EH (cell line): ENCODE data around the gene DPH1.

Source experiments
- DNase-seq: peaks from one replicate; pipeline ENCODE4 v3.0.0-alpha.2; 2015; ENCODE audit warnings: low read depth

DPH1 gene

GRCh38 chr17:2008332-2009126 is 21.4 kb upstream of the DPH1 start:
- DNase-seq: no peak

DNA sequence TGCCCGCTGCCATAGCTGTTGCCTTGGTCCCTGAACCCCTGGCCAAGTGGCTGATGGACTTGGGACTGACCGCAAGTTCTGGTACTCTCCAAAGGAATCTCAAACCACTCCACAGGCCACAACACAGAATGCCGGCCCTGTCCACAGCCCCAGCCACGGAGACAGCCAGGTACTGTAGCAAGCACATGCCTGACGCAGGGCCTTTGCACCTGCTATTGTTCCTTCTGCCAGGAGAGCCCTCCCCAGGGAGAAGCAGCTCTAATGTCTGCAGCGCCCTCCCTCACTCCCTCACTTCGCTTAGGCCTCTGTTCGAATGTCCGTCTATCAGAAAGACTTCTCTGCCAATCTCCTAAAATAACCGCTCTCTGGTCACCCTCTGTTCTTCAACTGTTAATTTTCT is 20.2 kb upstream of the DPH1 start:
- DNase-seq: no peak

GRCh38 chr17:2011411-2012371 is 18.3 kb upstream of the DPH1 start:
- DNase-seq: peak; percentile 90

- no peak for DNase-seq
Measured at GRCh38 chr17:2012499-2012898, 17.5 kb upstream of the DPH1 start.

DNA sequence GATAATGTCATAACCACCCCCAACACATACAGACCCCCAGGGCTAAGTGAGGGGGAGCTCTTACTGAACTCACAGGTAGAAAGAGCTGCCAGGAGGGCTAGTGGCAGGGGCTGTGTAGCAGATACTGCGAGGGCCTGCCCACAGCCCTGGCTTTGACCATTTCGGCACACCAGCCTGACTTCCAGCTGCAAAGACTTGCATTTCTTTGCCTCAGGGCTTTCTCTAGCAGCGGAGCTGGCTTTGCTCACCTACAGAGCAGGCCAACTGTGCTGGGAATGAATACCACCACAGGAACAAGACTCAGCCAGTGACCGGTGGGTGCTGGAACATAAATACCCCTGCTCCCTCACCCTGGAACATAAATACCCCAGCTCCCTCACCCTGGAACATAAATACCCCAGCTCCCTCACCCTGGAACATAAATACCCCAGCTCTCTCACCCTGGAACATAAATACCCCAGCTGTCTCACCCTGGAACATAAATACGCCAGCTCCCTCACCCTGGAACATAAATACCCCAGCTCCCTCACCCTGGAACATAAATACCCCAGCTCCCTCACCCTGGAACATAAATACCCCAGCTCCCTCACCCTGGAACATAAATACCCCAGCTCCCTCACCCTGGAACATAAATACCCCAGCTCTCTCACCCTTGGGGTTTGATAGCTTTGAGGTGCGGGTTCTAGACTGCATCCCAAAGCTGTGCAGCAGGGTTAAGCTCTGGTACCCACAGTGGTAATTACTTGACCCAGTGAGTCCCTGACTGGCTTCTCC is 16.5 kb upstream of the DPH1 start:
- DNase-seq: peak; percentile 26

DNA sequence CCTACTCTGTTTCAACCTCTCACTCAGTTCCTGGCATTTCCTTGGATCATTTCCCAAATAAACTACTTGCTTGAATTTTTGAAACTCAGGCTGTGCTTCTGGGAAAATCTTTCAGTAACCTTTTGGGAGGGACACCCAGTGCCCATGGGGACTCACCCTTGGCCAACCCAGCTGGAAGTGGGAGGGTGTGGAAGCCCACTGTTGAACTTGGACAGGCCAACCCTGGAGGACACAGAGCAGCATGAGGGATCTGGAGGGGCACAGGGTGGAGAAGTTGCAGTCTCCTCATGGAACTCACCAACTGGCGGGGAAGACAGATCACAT is 16.0 kb upstream of the DPH1 start:
- DNase-seq: peak; percentile 51

- DNase-seq: no peak
Measured at GRCh38 chr17:2015314-2015713, 14.6 kb upstream of the DPH1 start.

- no peak for DNase-seq
Measured at GRCh38 chr17:2016494-2016893, 13.5 kb upstream of the DPH1 start.

- DNase-seq: no peak
Measured at GRCh38 chr17:2017274-2017941, 12.5 kb upstream of the DPH1 start.

DNA sequence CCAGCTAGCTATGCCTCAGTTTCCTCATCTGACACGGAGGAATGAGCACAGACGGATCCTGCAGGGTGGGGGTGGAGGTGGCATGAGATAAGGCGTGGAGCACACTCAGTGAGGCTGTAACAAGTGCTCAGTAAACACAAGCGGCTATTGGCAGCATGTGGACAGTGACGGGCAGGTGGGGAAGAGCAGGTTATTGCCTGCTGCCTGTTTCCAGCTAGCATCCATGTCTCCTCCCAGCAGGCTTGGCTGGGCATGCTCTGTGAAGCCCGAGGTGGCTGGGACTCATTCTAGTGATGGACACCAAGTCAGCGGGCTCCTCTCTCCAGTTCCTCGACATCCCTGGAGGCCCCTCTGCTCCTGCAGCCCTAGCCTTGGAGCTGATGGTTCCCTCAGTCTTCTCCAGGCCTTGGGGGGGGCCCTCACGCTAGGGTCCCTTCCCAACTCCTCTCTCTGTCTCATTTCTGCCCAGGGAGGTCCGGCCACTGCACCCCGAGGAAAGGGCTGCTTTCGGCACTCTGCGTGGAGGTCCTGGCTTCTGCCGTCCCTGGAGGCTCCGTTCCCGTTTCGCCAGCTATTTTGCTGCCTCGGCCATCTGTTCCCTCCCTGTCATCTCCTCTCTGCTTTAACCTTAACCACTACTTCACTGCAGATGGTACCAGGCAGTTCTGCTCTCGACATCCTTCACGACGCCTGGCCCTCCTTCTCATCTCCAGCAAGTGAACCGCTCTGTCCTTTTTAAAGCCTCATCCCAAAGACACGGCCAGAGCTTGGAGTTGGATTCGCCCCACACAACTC is 11.0 kb upstream of the DPH1 start:
- DNase-seq: no peak

DNA sequence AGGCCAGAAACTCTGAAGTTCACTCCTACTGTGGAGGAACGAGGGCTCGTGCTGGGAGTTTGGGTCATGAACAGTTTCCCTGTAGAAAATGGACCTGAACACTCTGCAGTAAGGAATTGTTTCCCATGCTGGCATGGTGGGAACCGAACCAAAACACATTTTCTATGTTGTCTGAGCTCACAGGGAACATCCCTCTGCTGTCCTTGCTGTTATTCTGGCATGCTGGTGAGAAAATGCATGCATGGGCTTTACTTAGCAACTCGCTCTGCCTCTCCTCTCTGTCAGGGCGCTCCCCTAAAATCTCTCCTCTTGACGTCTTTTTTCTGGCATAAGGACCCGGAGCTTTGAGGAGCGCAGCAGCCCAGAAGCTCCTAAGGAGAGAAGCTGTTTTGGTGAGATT is 10.2 kb upstream of the DPH1 start:
- no peak for DNase-seq

DNA sequence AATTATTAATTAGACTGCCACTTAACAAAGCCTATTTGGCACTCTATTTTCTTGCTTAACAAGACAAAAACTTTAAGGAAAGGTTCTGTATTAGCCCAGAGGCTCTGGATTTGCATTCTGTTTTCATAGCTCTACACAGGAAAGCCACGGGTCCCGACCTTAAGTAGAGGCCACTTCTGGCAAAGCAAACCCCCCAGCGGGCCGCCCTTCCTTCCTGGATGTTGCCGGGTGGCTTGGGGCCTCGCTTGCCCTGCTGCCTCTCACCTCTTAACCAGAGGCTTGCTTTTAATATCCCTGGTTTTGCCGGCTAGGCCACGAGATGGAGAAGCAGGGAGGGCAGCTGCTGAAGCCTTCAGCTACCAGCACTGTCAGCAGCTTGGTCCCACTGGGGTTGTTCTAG is 9.2 kb upstream of the DPH1 start:
- DNase-seq: no peak

- DNase-seq: no peak
Measured at GRCh38 chr17:2022647-2023240, 7.2 kb upstream of the DPH1 start.

DNA sequence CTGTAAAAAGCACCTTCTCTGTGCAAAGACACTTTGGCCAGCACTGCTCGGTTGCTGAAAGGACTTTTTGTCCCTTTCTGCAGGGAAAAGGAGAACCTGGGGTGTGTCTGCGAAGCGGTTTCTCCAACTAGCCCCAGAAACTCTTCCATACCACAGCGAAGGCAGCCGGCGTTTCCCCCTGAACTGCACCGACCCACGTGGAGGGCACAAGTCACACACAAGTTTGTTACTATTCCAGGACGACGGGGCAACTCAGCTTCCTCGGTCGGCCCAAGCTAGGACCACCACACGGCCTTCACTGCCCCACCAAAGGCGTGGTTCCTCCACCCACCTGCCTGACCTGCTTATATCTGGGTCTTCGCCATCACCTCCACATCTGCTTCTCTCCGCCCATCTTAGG is 6.7 kb upstream of the DPH1 start:
- no peak for DNase-seq

DNA sequence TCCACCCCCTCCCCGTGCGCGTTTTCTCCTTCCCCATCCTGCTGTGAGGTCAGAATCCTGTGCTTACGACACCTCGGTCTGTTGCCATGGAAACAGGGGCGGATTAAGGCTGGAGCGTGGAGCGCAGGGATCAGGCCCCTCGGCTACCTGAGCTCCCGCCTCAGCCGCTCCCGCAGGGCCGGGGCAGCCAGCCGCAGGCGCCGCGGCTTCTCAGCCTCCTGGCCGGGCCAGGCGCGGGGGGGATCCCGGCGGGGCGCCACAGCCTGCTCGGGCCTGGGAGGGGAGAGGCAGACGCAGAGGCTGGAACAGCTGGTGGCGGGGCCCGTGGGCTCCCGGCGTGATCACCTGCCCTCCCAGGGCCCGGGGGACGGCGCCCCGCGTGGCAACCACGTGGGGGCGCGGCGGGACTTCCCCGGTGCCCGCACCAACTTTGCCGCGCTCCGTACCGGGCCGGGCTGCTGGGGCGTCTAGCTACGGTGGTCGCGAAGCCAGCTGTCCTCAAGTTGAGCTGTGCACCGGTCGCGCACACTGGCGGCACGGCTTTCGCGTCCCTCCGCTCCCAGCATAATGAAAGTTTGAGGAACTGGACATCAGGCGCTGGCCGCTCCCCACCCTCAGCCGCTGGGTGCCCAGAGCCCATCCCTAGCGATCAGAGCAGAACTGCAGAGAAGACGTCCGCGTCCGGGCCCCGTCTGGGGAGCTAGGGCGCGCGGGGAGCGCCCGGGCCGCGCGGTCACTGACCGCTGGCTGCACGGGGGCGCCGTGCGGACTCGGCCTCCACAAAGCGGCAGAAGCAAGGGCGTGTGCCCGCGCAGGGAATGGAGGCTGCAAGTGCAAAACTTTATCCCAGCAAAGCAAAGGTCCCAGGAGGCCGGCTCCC is 6.0 kb upstream of the DPH1 start:
- DNase-seq: peak; percentile 60

DNA sequence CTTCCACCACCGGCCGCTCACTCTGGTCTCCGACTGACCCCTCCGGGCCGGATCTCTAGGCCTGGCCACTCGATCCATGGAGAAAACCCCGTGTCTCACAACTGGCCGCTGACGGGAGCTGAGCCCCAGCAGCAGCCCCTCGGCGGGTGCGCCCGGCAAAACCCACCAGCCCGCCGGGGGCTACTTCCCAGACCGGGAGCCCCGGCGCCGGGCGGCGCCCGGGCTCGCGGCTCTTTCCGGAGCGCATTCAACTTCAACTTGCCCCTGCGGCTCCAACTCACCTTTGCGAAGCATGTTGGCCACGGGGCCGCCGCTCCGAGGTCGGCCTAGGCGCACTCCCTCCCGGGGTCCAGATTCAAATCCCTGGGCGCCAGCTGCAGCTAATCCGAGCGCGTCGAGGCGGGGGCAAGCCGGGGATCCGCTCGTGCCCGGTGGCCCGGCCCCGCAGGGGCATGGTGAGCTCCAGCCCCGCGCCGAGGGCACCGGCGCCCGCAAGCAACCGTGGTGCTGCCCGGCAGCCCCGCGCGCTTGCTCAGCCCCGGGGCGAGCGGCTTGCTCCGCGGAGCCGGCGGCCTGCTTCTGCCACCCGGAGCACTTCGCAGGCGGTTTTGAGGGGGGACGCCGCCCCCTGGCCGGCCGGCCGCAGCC is 5.3 kb upstream of the DPH1 start:
- no peak for DNase-seq

- peak; percentile 82 for DNase-seq
Measured at GRCh38 chr17:2025220-2025621, 4.7 kb upstream of the DPH1 start, which contains the start of gene RTN4RL1. RTN4RL1 (minus strand) TSS chr17:2025334; CDS start chr17:2024865, 469 bp downstream.

DNA sequence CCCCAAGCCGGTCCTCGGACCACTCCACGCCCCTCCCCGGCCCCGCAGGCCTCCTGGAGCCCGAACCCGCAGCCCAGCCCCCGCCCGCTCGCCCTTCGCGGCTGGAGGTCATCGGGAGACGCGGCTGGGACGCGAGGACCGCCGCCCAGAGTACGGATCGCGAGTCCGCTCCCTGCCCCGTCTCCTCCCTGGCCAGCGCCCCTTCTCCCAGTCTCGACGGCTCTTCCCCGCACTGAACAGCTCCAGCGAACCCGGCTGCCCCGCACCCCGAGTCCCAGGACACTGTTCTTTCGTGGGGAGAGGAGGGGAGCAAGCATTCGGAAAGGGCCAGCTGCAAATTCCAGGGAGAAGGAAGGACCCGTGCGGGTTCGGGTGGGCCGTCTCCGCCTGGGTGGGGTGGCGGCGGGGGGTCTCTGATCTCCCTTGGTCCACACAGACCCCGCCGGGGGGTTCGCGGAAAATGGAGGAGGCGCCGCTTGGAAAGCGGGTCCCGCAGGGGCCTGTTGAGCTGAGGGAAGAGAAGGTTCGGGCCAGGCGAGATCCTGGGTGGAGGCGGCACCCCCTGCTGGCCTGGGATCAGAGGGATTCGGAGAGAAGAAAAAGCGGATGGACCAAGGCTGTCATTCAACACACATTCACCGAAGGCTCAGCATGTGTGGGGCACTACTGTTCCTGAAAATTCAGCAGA is 4.2 kb upstream of the DPH1 start:
- peak; percentile 79 for DNase-seq
